ENCODE results near the gene XXYLT1. TPM values are rescaled to one million over a fixed set of nuclear protein-coding genes. Genes with fewer than 3 reads are reported as not detected.

The XXYLT1 gene
- total and polyA plus RNA-seq, 2 of the 4 experiments (the other 2 are of a cell fraction): 14.7 to 18.1 TPM

- Histone ChIP-seq H3K14ac (replicated peaks; ENCODE audit: low read depth, low read length) (no peak overlapping the region), H3K79me1 (ENCODE audit: low read depth in 1 of 2, low read length in 2 of 2) (peaks cover 0 to 4% of the 10 kb centered on the region in 2 experiments; a peak in 1 of 4 replicates), H4K8ac (ENCODE audit: low read depth in 2 of 2, low read length in 2 of 2) (no peak overlapping the region), H3K9ac (ENCODE audit: low read depth, low read length) (no peak overlapping the region), H3K4ac (ENCODE audit: low read depth, low read length) (no peak overlapping the region), H3K36me3 (ENCODE audit: control insufficient read depth, insufficient read depth, low read length) (peaks cover 15% of the 10 kb centered on the region), H3K56ac (ENCODE audit: extremely low read depth, insufficient read depth, low read length) (no peak overlapping the region), H3K4me1 (ENCODE audit: control insufficient read depth, insufficient read depth, low read length) (peaks cover 8% of the 10 kb centered on the region), H2BK15ac (ENCODE audit: low read depth, low read length) (no peak overlapping the region), H2BK20ac (ENCODE audit: low read depth, low read length) (no peak overlapping the region), H3K4me2 (ENCODE audit: low read depth, low read length) (no peak overlapping the region), H4K5ac (ENCODE audit: low read depth, low read length) (no peak overlapping the region), H3K9me3 (ENCODE audit: control insufficient read depth, insufficient read depth, low read length) (no peaks in the 10 kb centered on the region), H2AK5ac (ENCODE audit: low read depth, low read length) (no peak overlapping the region), H2AK9ac (replicated peaks; ENCODE audit: low read depth, low read length, poor library complexity) (no peak overlapping the region), H2BK5ac (ENCODE audit: low read depth, low read length, poor library complexity, severe bottlenecking) (no peak overlapping the region), H4K91ac (ENCODE audit: insufficient read depth, low read depth, low read length) (no peak overlapping the region), H2AFZ (replicated peaks; ENCODE audit: low read length, poor library complexity) (no peak overlapping the region), H3K9me1 (ENCODE audit: insufficient read depth, low read length) (peaks cover 7% of the 10 kb centered on the region), H3K4me3 (ENCODE audit: insufficient read depth, low read depth, low read length) (no peak overlapping the region), H3K27ac (ENCODE audit: insufficient read depth, low read length) (no peak overlapping the region), H3K23ac (ENCODE audit: low read depth, low read length) (no peak overlapping the region), H3K18ac (ENCODE audit: low read depth, low read length) (no peak overlapping the region), H4K20me1 (ENCODE audit: insufficient read depth, low read length) (no peaks in the 10 kb centered on the region; the same call in 1 of the 2 replicates), H2BK120ac (ENCODE audit: low read depth, low read length) (no peak overlapping the region), H3K27me3 (ENCODE audit: control insufficient read depth, insufficient read depth, low read length) (no peaks in the 10 kb centered on the region)
- no peak for ATAC-seq (ENCODE audit: low read depth)
- TF ChIP-seq RAD21 (IDR thresholded peaks at IDR 0.05; ENCODE audit: low read length): no peak
- no peak for TF ChIP-seq MAZ (IDR thresholded peaks at IDR 0.05; ENCODE audit: borderline replicate concordance, low read depth, low read length)
- no peak for TF ChIP-seq CHD1 (IDR thresholded peaks at IDR 0.05; ENCODE audit: low read depth, low read length)
- TF ChIP-seq RCOR1 (IDR thresholded peaks at IDR 0.05; ENCODE audit: insufficient replicate concordance, low read length): no peak
- CTCF ChIA-PET: interaction anchor here (1.8 kb wide), 1 partner anchor 14 kb away, joined by 8 read pairs; the partner anchor contains the start of gene XXYLT1
- no CpG with 5 or more reads among the region's 3 CpGs for WGBS, 2 experiments (ENCODE audit: extremely low coverage in 2 of 2, insufficient read length in 1 of 2)
- POLR2A ChIA-PET (ENCODE audit: unreplicated experiment): no interaction called here
- no TSS peak for BruUV-seq (replicated peaks)
- dilution Hi-C loops (cut with HindIII; ENCODE audit: low sequenced_read_pairs, unreplicated experiment): no loop called here
- no peak for DNase-seq
- in situ Hi-C loops (cut with MboI; ENCODE audit: low sequenced_read_pairs): no loop called here
- intact Hi-C loops (cut with micrococcal nuclease): no loop called here
Observed at GRCh38 chr3:195284842-195285241, 13.9 kb upstream of the XXYLT1 start.

All from IMR-90 (cell line).